Endodermal cell (in vitro differentiated cells): Measurements from ENCODE around the gene SLC47A1. TPM values are rescaled to one million over a fixed set of nuclear protein-coding genes. Genes with fewer than 3 reads are reported as not detected.

Experiments used
- DNase-seq: peaks from one replicate; pipeline ENCODE4 v3.0.0-alpha.2; 2017
- H3K27ac ChIP-seq: 2 replicates; pipeline ENCODE4 v1.5.1; 2013; ENCODE audit warnings: mild to moderate bottlenecking, low read depth, low read length, moderate library complexity
- H3K27me3 ChIP-seq: 2 replicates; pipeline ENCODE4 v1.6.1; 2013; ENCODE audit warnings: mild to moderate bottlenecking, low read length, moderate library complexity; ENCODE audit not compliant: insufficient read depth, control insufficient read depth, poor library complexity, severe bottlenecking
- H3K36me3 ChIP-seq: 2 replicates; pipeline ENCODE4 v1.7.0; 2013; ENCODE audit warnings: mild to moderate bottlenecking, low read length, moderate library complexity; ENCODE audit not compliant: control insufficient read depth, insufficient read depth
- H3K4me1 ChIP-seq: one replicate; pipeline ENCODE4 v1.7.0; 2013; ENCODE audit warnings: low read length; ENCODE audit not compliant: control insufficient read depth, insufficient read depth
- H3K4me3 ChIP-seq: 2 replicates; pipeline ENCODE4 v1.5.1; 2013; ENCODE audit warnings: mild to moderate bottlenecking, low read length, moderate library complexity
- H3K9ac ChIP-seq: 2 replicates; pipeline ENCODE4 v1.6.1; 2013; ENCODE audit warnings: mild to moderate bottlenecking, low read length, moderate library complexity; ENCODE audit not compliant: poor library complexity, severe bottlenecking; ENCODE audit errors: extremely low read depth
- H3K9me3 ChIP-seq: 2 replicates; pipeline ENCODE4 v1.6.1; 2013; ENCODE audit warnings: mild to moderate bottlenecking, low read length, moderate library complexity; ENCODE audit not compliant: control insufficient read depth
- H3K27ac Mint-ChIP-seq: 2 replicates; pipeline ENCODE4 v1.8.0; 2020; ENCODE audit warnings: mixed read lengths
- H3K27me3 Mint-ChIP-seq: 2 replicates; pipeline ENCODE4 v1.8.0; 2021; ENCODE audit warnings: mild to moderate bottlenecking, mixed read lengths; ENCODE audit not compliant: insufficient read depth
- H3K36me3 Mint-ChIP-seq: 2 replicates; pipeline ENCODE4 v1.8.0; 2020; ENCODE audit warnings: low read depth, mixed read lengths
- H3K4me1 Mint-ChIP-seq: 2 replicates; pipeline ENCODE4 v1.8.0; 2020; ENCODE audit warnings: mixed read lengths
- H3K4me3 Mint-ChIP-seq: 2 replicates; pipeline ENCODE4 v1.8.0; 2020; ENCODE audit warnings: mild to moderate bottlenecking, moderate library complexity, mixed read lengths
- H3K9me3 Mint-ChIP-seq: 2 replicates; pipeline ENCODE4 v1.8.0; 2020; ENCODE audit warnings: mild to moderate bottlenecking, mixed read lengths
- CTCF ChIP-seq: fragments of 200-600 bp; sonication (generic); conservative IDR thresholded peaks from 2 replicates; pipeline ENCODE4 v1.5.0; 2021; ENCODE audit warnings: antibody characterized with exemption, mild to moderate bottlenecking
- WGBS, 2 experiments: methylation state at CpG; one replicate each; pipeline versions ENCODE4 v1.1.5 to v1.1.7; 2013; ENCODE audit warnings: missing lambda C conversion rate in 2 of 2, mixed read lengths in 1 of 2; ENCODE audit not compliant: insufficient coverage in 1 of 2, insufficient read length in 1 of 2; 5-methylcytosine and 5-hydroxymethylcytosine counted together
- total RNA-seq, 2 donors: library from RNA; stranded (reverse); fragmentation: NEBNext Ultra II Directional in 1 of 2; extraction: Animal tissue kit (Norgen Biotek cat#: 25700) in 1 of 2; gene quantifications; 2 replicates in 1 of 2; 3 replicates in 1 of 2; pipeline ENCODE4 v1.2.1, GENCODE V29; 2021

Gene SLC47A1
- total RNA-seq, 2 donors from 2014 or later: 2.5 to 3.1 TPM

- H3K27me3 Mint-ChIP-seq: peaks cover 2% of the 10 kb centered on the region
- WGBS, 2 experiments: 84 to 89% methylated on average over 4 to 7 of the region's 7 CpGs
- no peak overlapping the region for H3K4me3 Mint-ChIP-seq
These were observed 16.3 kb downstream of the SLC47A1 start for GRCh38 chr17:19549746-19550623.

GRCh38 chr17:19551165-19551564 is 17.5 kb downstream of the SLC47A1 start:
- peak; percentile 38 for DNase-seq
- Mint-ChIP-seq H3K27me3 (peaks cover 2% of the 10 kb centered on the region), H3K4me3 (no peak overlapping the region), H3K9me3 (no peaks in the 10 kb centered on the region), H3K4me1 (peaks cover 45% of the 10 kb centered on the region), H3K36me3 (no peaks in the 10 kb centered on the region), H3K27ac (no peak overlapping the region)
- Histone ChIP-seq H3K9me3 (no peaks in the 10 kb centered on the region), H3K4me1 (peaks cover 11% of the 10 kb centered on the region), H3K27me3 (no peaks in the 10 kb centered on the region), H3K9ac (no peak overlapping the region), H3K27ac (no peak overlapping the region), H3K36me3 (no peaks in the 10 kb centered on the region), H3K4me3 (no peak overlapping the region)
- TF ChIP-seq CTCF: no peak
- 93% methylated on average over 5 of the region's 5 CpGs for WGBS, 2 experiments

More at GRCh38 chr17:19549746-19550623, 16.3 kb downstream of the SLC47A1 start:
- Mint-ChIP-seq H3K36me3 (no peaks in the 10 kb centered on the region), H3K9me3 (no peaks in the 10 kb centered on the region), H3K27ac (peak overlapping the region; percentile 10), H3K4me1 (peaks cover 46% of the 10 kb centered on the region)
- H3K27me3 ChIP-seq: no peaks in the 10 kb centered on the region
- H3K27ac ChIP-seq: no peak overlapping the region
- no peaks in the 10 kb centered on the region for H3K9me3 ChIP-seq
- no peak overlapping the region for H3K4me3 ChIP-seq
- no peak overlapping the region for H3K9ac ChIP-seq
- peak; percentile 45 for DNase-seq
- H3K4me1 ChIP-seq: peaks cover 11% of the 10 kb centered on the region
- TF ChIP-seq CTCF: no peak
- H3K36me3 ChIP-seq: no peaks in the 10 kb centered on the region

GRCh38 chr17:19551591-19552148 is 18.0 kb downstream of the SLC47A1 start:
- no peak overlapping the region for H3K27ac ChIP-seq
- DNase-seq: peak; percentile 30
- WGBS, 2 experiments: 96 to 97% methylated on average over 5 to 9 of the region's 9 CpGs
- no peaks in the 10 kb centered on the region for H3K27me3 ChIP-seq
- H3K9me3 ChIP-seq: no peaks in the 10 kb centered on the region
- TF ChIP-seq CTCF: no peak
- H3K36me3 ChIP-seq: no peaks in the 10 kb centered on the region
- Mint-ChIP-seq H3K27me3 (peaks cover 2% of the 10 kb centered on the region), H3K4me3 (no peak overlapping the region), H3K36me3 (no peaks in the 10 kb centered on the region), H3K4me1 (peaks cover 40% of the 10 kb centered on the region), H3K9me3 (no peaks in the 10 kb centered on the region), H3K27ac (no peak overlapping the region)
- H3K9ac ChIP-seq: no peak overlapping the region
- no peak overlapping the region for H3K4me3 ChIP-seq
- peaks cover 8% of the 10 kb centered on the region for H3K4me1 ChIP-seq
